Spleen (tissue), 11 donors: Measurements from ENCODE around the gene GPR82. TPM values are rescaled to one million over a fixed set of nuclear protein-coding genes. Genes with fewer than 3 reads are reported as not detected.
A peak's percentile ranks its signal among the peaks of the same experiment; 100 is the strongest.
"Not testable (repeated sequence)": the region's sequence is repeated elsewhere in the genome, so short reads cannot be mapped to it uniquely, and the experiment has no call there.

Experiments used
- DNase-seq: peaks from one replicate; pipeline ENCODE4 v3.0.0-alpha.2; 2020
- H3K27ac ChIP-seq, 8 donors: fragments of 200-600 bp; sonication (generic) in 7 of 8; 1 replicate in 4 of 8; 2 replicates in 4 of 8; pipeline versions ENCODE4 v1.5.0 to v1.8.0; 2016 to 2021; ENCODE audit warnings: inconsistent platforms in 4 of 8, mild to moderate bottlenecking in 4 of 8, moderate library complexity in 1 of 8
- H3K27me3 ChIP-seq, 7 donors: fragments of 200-600 bp; sonication (generic) in 6 of 7; replicated peaks in 1 of 7; 1 replicate in 4 of 7; 2 replicates in 3 of 7; pipeline versions ENCODE4 v1.5.0 to v1.8.0; 2016 to 2021; ENCODE audit warnings: inconsistent platforms in 3 of 7, mild to moderate bottlenecking in 1 of 7
- H3K36me3 ChIP-seq, 6 donors: fragments of 200-600 bp; sonication (generic) in 5 of 6; 1 replicate in 4 of 6; 2 replicates in 2 of 6; pipeline versions ENCODE4 v1.5.0 to v1.8.0; 2016 to 2021; ENCODE audit warnings: inconsistent platforms in 2 of 6
- H3K4me1 ChIP-seq, 6 donors: fragments of 200-600 bp; sonication (generic) in 5 of 6; 1 replicate in 3 of 6; 2 replicates in 3 of 6; pipeline versions ENCODE4 v1.5.0 to v1.8.0; 2016 to 2021; ENCODE audit warnings: inconsistent platforms in 3 of 6
- H3K4me3 ChIP-seq, 8 donors: fragments of 200-600 bp; sonication (generic) in 7 of 8; 1 replicate in 4 of 8; 2 replicates in 4 of 8; pipeline versions ENCODE4 v1.5.0 to v1.8.0; 2016 to 2021; ENCODE audit warnings: inconsistent platforms in 4 of 8, mild to moderate bottlenecking in 4 of 8, moderate library complexity in 2 of 8
- H3K9me3 ChIP-seq, 8 donors: fragments of 200-600 bp; sonication (generic) in 7 of 8; 1 replicate in 4 of 8; 2 replicates in 4 of 8; pipeline versions ENCODE4 v1.5.0 to v1.8.0; 2016 to 2021; ENCODE audit warnings: inconsistent platforms in 4 of 8
- POLR2A ChIP-seq, 3 donors: fragments of 450-650 bp; IDR thresholded peaks; one replicate each; pipeline ENCODE4 v1.5.1; 2017; ENCODE audit warnings: antibody characterized with exemption in 3 of 3, mild to moderate bottlenecking in 1 of 3
- POLR2AphosphoS5 ChIP-seq, 3 donors: sonication (generic); formaldehyde crosslinking; IDR thresholded peaks; one replicate each; pipeline ENCODE4 v1.5.1; 2017; ENCODE audit warnings: antibody characterized with exemption in 3 of 3
- WGBS, 5 donors: extraction: QIAGEN DNeasy Blood & Tissue Kit in 3 of 5; methylation state at CpG; one replicate each; pipeline versions ENCODE4 v1.1.5 to v1.1.7; 2013 to 2018; 5-methylcytosine and 5-hydroxymethylcytosine counted together
- intact Hi-C: fragments of 100-400 bp; cut with DNase I; formaldehyde crosslinking; loops from one replicate; pipeline ENCODE4 v1.15.0; 2023; ENCODE audit warnings: low total_unique reads
- polyA plus RNA-seq, 3 donors: library from polyadenylated mRNA; stranded (reverse); fragments of 200-250 nt; gene quantifications; one replicate each; pipeline ENCODE4 v1.2.1, GENCODE V29; 2013
- total RNA-seq, 7 donors: library from RNA; depleted of rRNA in 3 of 7; stranded (reverse); fragments of >200 nt in 3 of 7; fragmentation: NEBNext Ultra II Directional in 4 of 7; extraction: Animal tissue kit (Norgen Biotek cat#: 25700) in 4 of 7; gene quantifications; one replicate each; pipeline versions ENCODE4 v1.1.0 to v1.2.1, GENCODE V29; 2016 to 2021
- TF ChIP-seq, protein P1 (sequence below), 11 experiments: fragments of 200-600 bp in 7 of 11; fragments of 450-650 bp in 4 of 11; sonication (generic) in 4 of 11; IDR thresholded peaks in 8 of 11; conservative IDR thresholded peaks in 3 of 11; 1 replicate in 7 of 11; 2 replicates in 4 of 11; pipeline versions ENCODE4 v1.4.0 to v1.8.0; 2016 to 2021; ENCODE audit warnings: antibody characterized with exemption in 11 of 11, inconsistent platforms in 4 of 11, mild to moderate bottlenecking in 1 of 11
- donor health status: healthy with polysubstance abuse.
- donor health status: DM: no; HTN: no; CAD: no; lungs with moderate emphysema.
- donor health status: DM: no; HTN: no; CAD: no.
- donor health status: Bipolar disorder and iron deficiency.
- donor health status: healthy.
- donor health status: DM: no; HTN: no; CAD: no.
- donor health status: DM: yes; HTN: yes; CAD: no.

Gene GPR82
- total and polyA plus RNA-seq, 10 donors: 0.26 to 1.7 (median 0.49) TPM

DNA sequence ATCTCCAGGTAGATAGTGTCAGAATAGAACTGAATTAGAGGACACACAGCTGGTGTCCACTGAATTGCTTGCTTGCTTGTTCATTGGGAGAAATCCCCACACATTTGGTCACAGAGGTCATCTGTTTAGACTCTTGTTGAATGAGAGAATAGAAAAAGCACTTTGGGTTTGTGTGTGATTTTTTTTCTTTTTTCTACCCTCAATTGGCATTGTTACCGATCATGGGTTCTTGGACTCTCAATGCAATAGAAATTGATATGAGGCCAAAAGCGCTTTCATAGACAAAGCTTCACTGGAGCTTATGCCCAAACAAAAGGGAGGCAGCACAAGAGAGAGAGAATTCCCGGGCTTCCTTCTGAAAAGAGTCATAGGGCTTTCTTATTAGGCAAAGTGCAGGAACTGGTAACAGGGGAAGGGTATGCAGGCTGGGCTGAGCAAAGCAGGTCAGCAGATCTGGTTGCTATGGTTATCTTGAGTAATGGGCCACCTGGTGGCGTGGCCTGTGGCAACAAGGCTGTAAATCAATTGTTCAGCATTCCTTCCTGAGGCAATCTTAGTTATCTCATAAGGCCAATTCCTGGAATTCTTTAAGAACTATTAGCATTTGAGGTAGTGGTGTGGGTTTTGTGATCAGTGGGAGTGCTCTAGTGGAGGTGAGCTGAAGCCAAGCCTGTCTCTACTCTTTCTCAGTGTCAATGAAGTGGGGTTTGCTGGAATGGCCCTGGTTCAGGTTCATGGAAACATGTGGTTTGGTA is 5.3 kb upstream of the GPR82 start:
- TF ChIP-seq POLR2AphosphoS5 (IDR thresholded peaks at IDR 0.05) (no peak), POLR2A (IDR thresholded peaks at IDR 0.05) (no peak)
- TF ChIP-seq, protein P1, sequence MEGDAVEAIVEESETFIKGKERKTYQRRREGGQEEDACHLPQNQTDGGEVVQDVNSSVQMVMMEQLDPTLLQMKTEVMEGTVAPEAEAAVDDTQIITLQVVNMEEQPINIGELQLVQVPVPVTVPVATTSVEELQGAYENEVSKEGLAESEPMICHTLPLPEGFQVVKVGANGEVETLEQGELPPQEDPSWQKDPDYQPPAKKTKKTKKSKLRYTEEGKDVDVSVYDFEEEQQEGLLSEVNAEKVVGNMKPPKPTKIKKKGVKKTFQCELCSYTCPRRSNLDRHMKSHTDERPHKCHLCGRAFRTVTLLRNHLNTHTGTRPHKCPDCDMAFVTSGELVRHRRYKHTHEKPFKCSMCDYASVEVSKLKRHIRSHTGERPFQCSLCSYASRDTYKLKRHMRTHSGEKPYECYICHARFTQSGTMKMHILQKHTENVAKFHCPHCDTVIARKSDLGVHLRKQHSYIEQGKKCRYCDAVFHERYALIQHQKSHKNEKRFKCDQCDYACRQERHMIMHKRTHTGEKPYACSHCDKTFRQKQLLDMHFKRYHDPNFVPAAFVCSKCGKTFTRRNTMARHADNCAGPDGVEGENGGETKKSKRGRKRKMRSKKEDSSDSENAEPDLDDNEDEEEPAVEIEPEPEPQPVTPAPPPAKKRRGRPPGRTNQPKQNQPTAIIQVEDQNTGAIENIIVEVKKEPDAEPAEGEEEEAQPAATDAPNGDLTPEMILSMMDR (IDR thresholded peaks at IDR 0.05 in 8 of 11, conservative IDR thresholded peaks at IDR 0.05 in 3 of 11): no peak
- no peaks in the 10 kb centered on the region for H3K36me3 ChIP-seq
- H3K27me3 ChIP-seq: peaks cover 0 to 10% (median 0%) of the 10 kb centered on the region in 7 donors
- no peak for DNase-seq
- intact Hi-C loops: no loop called here
- 81 to 96% (median 92%) methylated on average over 4 of the region's 4 CpGs for WGBS, 5 donors
- peaks cover 0 to 35% (median 11%) of the 10 kb centered on the region in 8 donors for H3K9me3 ChIP-seq
- peak overlapping the region in 2 of 8 donors; percentile 66 to 75 for H3K27ac ChIP-seq
- H3K4me3 ChIP-seq: no peak overlapping the region
- H3K4me1 ChIP-seq: peaks cover 0 to 60% (median 24%) of the 10 kb centered on the region in 6 donors

DNA sequence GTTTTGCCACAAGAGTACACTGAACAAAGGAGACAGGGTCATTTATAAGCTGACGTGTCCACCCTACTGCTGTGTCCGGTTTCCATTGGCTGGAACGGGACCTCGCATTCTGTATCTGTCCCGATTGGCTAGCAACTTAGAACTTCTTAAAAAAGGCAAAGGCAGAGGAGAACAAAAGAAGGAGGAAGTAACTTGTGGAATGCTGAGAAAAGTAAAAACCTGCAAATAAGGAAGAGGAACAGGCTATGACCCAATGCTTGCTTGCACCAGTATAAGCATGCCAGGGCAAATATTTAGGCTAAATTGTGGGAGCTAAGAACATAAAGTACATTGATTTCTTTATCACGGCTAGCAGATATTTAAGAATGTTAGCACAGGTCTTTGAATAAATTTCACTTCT is 4.4 kb upstream of the GPR82 start:
- H3K36me3 ChIP-seq, intact Hi-C loops, H3K4me3 ChIP-seq, H3K27me3 ChIP-seq, DNase-seq: not testable (repeated sequence)
- peaks cover 0 to 69% (median 32%) of the 10 kb centered on the region in 6 donors for H3K4me1 ChIP-seq
- H3K9me3 ChIP-seq: peaks cover 0 to 35% (median 11%) of the 10 kb centered on the region in 8 donors
- peak overlapping the region in 4 of 8 donors; percentile 12 to 75 (median 54) for H3K27ac ChIP-seq
- 71 to 89% (median 87%) methylated on average over 6 of the region's 6 CpGs for WGBS, 5 donors

DNA sequence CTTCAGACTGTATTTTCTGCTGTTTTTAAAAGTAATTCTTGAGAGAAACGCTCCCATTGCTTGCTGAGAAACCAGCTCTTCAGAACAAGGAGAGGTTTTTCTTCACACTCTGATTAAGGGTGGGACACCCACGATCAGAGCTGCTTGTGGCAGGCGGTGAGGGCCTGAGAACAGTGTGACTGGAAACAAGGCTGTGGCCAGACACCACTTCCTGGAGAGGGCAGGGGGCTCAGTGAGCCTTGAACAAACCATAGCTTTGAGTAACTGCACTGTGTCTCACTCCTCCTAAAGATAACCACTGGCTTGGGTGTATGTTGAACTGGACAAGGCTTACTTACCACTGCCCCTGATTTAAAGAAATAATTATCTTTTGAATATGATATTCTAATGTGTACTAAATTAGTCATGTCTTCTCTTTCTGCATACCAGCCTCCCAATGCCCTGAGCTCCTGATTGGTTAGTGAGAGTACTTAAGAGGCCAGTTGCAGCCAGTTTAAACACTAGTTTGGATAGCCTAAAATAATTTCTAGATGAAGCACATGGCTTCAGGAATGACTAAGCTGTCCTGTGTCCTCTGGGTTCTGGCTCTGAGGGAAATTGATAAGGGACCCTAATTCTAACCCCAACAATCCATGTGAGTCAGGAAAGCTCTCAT is 3.7 kb upstream of the GPR82 start:
- 33 to 52% (median 41%) methylated on average over 3 of the region's 3 CpGs for WGBS, 5 donors
- peak; percentile 86 for DNase-seq
- no peak overlapping the region for H3K4me3 ChIP-seq
- no peaks in the 10 kb centered on the region for H3K36me3 ChIP-seq
- TF ChIP-seq, protein P1 (IDR thresholded peaks at IDR 0.05 in 8 of 11, conservative IDR thresholded peaks at IDR 0.05 in 3 of 11): no peak
- TF ChIP-seq POLR2AphosphoS5 (IDR thresholded peaks at IDR 0.05): peak in 2 of 3 donors; percentile 51 to 53
- peak overlapping the region in 4 of 8 donors; percentile 12 to 75 (median 54) for H3K27ac ChIP-seq
- intact Hi-C loops: no loop called here
- peaks cover 0 to 7% (median 0%) of the 10 kb centered on the region in 7 donors for H3K27me3 ChIP-seq
- H3K9me3 ChIP-seq: peaks cover 0 to 35% (median 11%) of the 10 kb centered on the region in 8 donors
- H3K4me1 ChIP-seq: peaks cover 0 to 70% (median 34%) of the 10 kb centered on the region in 6 donors

DNA sequence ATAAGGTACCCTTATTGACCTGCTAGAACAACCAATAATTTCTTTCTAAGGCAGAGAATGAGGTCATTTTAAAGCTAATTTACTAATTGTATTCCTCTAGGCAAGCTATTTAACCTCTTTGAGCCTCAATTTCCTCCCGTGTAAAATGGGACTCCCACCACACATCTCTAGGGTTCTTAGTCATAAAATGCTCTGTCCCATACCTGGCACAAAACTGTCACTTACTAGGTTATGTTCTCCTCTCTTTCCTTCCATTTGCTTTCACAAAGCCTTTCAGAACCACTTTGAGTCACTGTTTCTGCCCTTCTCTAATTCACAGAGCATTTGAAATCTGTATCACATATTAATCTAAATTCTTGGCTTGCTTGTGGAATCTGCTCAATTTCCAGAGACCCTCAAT is 2.4 kb upstream of the GPR82 start:
- Histone ChIP-seq H3K36me3 (no peaks in the 10 kb centered on the region), H3K9me3 (peaks cover 0 to 35% (median 11%) of the 10 kb centered on the region in 8 donors), H3K4me3 (no peak overlapping the region), H3K4me1 (peaks cover 0 to 63% (median 34%) of the 10 kb centered on the region in 6 donors), H3K27ac (no peak overlapping the region), H3K27me3 (peaks cover 0 to 7% (median 0%) of the 10 kb centered on the region in 7 donors)
- no peak for DNase-seq
- TF ChIP-seq, protein P1 (IDR thresholded peaks at IDR 0.05 in 8 of 11, conservative IDR thresholded peaks at IDR 0.05 in 3 of 11): no peak
- TF ChIP-seq POLR2AphosphoS5 (IDR thresholded peaks at IDR 0.05) (no peak), POLR2A (IDR thresholded peaks at IDR 0.05) (no peak)
- 58 to 83% (median 72%) methylated on average over 1 of the region's 1 CpG for whole genome bisulfite sequencing, 5 donors
- intact Hi-C loops: no loop called here
